Parathyroid adenoma (tissue), 2 donors: ENCODE results near the gene MAPK1IP1L.

Experiments
- H2AFZ ChIP-seq: fragments of 300-600 bp; sonication (generic); one replicate; pipeline ENCODE4 v1.7.0; 2017; ENCODE audit warnings: antibody characterized with exemption, mild to moderate bottlenecking
- H3K27ac ChIP-seq: fragments of 300-600 bp; sonication (generic); one replicate; pipeline ENCODE4 v1.7.0; 2017
- H3K27me3 ChIP-seq: fragments of 300-600 bp; sonication (generic); one replicate; pipeline ENCODE4 v1.7.0; 2017; ENCODE audit warnings: low read length; ENCODE audit not compliant: control insufficient read depth, insufficient read depth
- H3K36me3 ChIP-seq: fragments of 300-600 bp; sonication (generic); one replicate; pipeline ENCODE4 v1.7.0; 2017; ENCODE audit warnings: low read length; ENCODE audit not compliant: control insufficient read depth, insufficient read depth
- H3K4me1 ChIP-seq: fragments of 300-600 bp; sonication (generic); one replicate; pipeline ENCODE4 v1.7.0; 2017; ENCODE audit warnings: control low read depth
- H3K4me2 ChIP-seq: fragments of 300-600 bp; sonication (generic); one replicate; pipeline ENCODE4 v1.7.0; 2017; ENCODE audit warnings: low read length
- H3K4me3 ChIP-seq: fragments of 300-600 bp; sonication (generic); one replicate; pipeline ENCODE4 v1.7.0; 2017; ENCODE audit warnings: low read depth, low read length
- H3K79me2 ChIP-seq: fragments of 300-600 bp; sonication (generic); one replicate; pipeline ENCODE4 v1.7.0; 2017; ENCODE audit warnings: control low read depth
- H3K9ac ChIP-seq: fragments of 300-600 bp; sonication (generic); one replicate; pipeline ENCODE4 v1.7.0; 2017; ENCODE audit warnings: mild to moderate bottlenecking
- H3K9me3 ChIP-seq: fragments of 300-600 bp; sonication (generic); one replicate; pipeline ENCODE4 v1.7.0; 2017; ENCODE audit warnings: low read length; ENCODE audit not compliant: control insufficient read depth
- CTCF ChIP-seq: fragments of 300-600 bp; sonication (generic); IDR thresholded peaks from one replicate; pipeline ENCODE4 v1.7.0; 2017; ENCODE audit warnings: antibody characterized with exemption, mild to moderate bottlenecking
- donor health status: primary hyperparathyroidism.

MAPK1IP1L gene

DNA sequence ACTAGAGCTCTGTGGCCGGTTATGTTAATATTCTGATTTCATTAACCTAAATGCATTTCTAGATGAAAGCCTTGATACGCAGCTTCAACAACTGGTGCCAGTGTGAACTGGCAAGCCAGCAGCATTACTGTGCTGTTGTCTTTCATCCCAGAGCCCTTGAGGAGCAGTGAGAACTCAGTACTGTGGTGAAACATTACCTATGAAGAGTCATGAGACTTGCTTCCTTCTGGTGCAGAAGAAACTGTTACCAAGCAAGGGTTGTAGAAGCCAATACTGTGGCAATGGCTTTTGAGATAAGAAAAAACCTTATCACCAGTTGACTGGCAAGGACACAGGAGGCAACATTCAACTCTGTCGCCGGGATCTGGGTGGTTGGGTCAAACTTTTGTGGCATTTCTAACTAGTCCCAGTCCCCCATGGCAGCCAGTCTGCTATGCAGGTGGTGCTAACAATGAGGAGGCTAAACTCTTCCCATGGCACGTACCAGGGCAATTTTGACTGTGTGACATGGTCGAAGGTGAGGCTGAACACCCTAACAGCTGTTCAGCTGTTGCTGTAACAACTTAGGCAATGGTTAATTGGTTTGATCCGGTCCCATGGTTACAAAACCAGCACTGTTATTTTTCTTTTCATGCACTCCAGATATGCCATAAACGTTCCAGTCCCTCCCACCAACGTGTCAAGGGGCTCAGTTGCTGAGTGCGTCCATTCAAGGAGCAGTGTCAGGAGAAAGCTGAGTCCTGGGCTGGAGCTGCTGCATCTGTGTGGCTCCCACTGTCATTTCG lies 65.0 kb downstream of the MAPK1IP1L start:
- peaks cover 7% of the 10 kb centered on the region for H3K4me1 ChIP-seq
- H3K27ac ChIP-seq: no peak overlapping the region
- H3K9me3 ChIP-seq: no peaks in the 10 kb centered on the region
- no peaks in the 10 kb centered on the region for H3K27me3 ChIP-seq
- no peak overlapping the region for H2AFZ ChIP-seq
- H3K4me3 ChIP-seq: no peak overlapping the region
- no peak for TF ChIP-seq CTCF
- no peaks in the 10 kb centered on the region for H3K36me3 ChIP-seq
- no peak overlapping the region for H3K4me2 ChIP-seq
- H3K9ac ChIP-seq: no peak overlapping the region
- H3K79me2 ChIP-seq: no peaks in the 10 kb centered on the region

DNA sequence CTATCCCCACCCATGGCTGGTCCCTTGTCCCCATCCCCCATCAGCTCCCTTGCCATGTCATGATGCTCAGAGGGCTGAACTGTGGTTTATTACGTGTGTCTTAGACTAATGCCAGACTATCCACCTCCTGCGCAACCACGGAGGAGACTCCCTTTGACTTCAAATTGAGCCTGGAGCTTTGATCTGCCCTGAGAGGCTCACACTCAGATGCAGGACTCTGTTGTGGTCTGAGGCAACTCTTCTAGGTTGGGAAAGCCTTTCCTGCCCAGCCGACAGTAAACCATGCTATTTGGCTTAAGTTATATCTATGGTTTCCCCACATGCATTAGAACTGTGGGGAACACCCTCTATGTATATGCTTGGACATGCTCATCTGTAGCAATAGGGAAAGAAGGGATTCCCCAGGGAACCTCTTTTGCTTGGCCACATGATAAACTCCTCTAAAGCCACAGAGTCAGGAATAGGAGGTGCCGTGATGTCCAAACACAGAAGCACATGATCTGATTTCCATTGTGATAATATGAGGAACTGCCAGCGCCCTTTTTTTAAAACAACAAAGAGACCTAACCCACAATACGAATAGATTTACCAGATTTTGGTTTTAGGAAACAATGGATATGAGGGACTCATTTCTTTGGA lies 66.5 kb downstream of the MAPK1IP1L start:
- H3K9me3 ChIP-seq: no peaks in the 10 kb centered on the region
- H3K27ac ChIP-seq: peak overlapping the region; percentile 63
- H3K27me3 ChIP-seq: no peaks in the 10 kb centered on the region
- no peaks in the 10 kb centered on the region for H3K36me3 ChIP-seq
- no peaks in the 10 kb centered on the region for H3K79me2 ChIP-seq
- H3K9ac ChIP-seq: no peak overlapping the region
- H3K4me2 ChIP-seq: no peak overlapping the region
- no peak overlapping the region for H3K4me3 ChIP-seq
- peaks cover 17% of the 10 kb centered on the region for H3K4me1 ChIP-seq
- peak overlapping the region; percentile 66 for H2AFZ ChIP-seq
- TF ChIP-seq CTCF: no peak

DNA sequence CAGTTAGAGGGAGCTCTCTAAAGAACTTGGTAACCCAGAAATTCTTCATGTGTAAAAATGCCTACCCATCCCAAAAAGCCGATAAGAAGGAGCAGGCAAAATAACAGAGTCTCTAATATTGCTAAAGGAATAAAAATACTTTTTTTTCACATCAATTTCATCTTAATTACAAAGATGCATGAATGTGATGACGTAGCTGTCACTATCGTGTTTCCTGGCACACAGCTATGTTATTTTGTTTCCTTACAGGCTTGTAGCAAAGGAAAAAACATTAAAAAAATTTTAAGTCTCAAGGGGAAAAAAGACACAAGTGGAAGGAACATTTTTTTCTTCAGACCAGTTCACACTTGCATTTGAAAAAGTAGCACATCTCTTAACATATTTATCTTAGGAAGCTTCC lies 67.3 kb downstream of the MAPK1IP1L start:
- peak overlapping the region; percentile 63 for H3K27ac ChIP-seq

More for the DNA sequence above, 67.3 kb downstream of the MAPK1IP1L start:
- H3K79me2 ChIP-seq: no peaks in the 10 kb centered on the region
- no peak overlapping the region for H3K4me2 ChIP-seq
- H3K36me3 ChIP-seq: no peaks in the 10 kb centered on the region
- no peaks in the 10 kb centered on the region for H3K9me3 ChIP-seq
- no peaks in the 10 kb centered on the region for H3K27me3 ChIP-seq
- H3K4me1 ChIP-seq: peaks cover 18% of the 10 kb centered on the region
- H3K9ac ChIP-seq: no peak overlapping the region
- no peak for TF ChIP-seq CTCF
- H3K4me3 ChIP-seq: no peak overlapping the region
- peak overlapping the region; percentile 66 for H2AFZ ChIP-seq
